Right lobe of liver (tissue), 4 donors: ENCODE results near the gene RASA4B.
"Not testable (repeated sequence)": the region's sequence is repeated elsewhere in the genome, so short reads cannot be mapped to it uniquely, and the experiment has no call there.

Source experiments
- CTCF ChIP-seq, 4 donors: fragments of 200-600 bp in 3 of 4; fragments of 450-650 bp in 1 of 4; IDR thresholded peaks; one replicate each; pipeline versions ENCODE4 v1.5.1 to v1.8.0; 2016 to 2022; ENCODE audit warnings: antibody characterized with exemption in 4 of 4, mild to moderate bottlenecking in 2 of 4
- POLR2A ChIP-seq: fragments of 450-650 bp; IDR thresholded peaks from one replicate; pipeline ENCODE4 v1.6.1; 2017; ENCODE audit warnings: antibody characterized with exemption, mild to moderate bottlenecking
- donor health status: DM: no; HTN: no; CAD: no.
- donor health status: DM: no; HTN: no; CAD: no.
- donor health status: DM: no; HTN: yes; CAD: no.

GRCh38 chr7:102531583-102531982 lies 14.0 kb upstream of the RASA4B start:
- TF ChIP-seq CTCF (IDR thresholded peaks at IDR 0.05); POLR2A: not testable (repeated sequence)
